Fibroblast of pulmonary artery (primary cell): ENCODE data around the gene PRKACA.

Experiments
- DNase-seq: peaks from one replicate; pipeline ENCODE4 v3.0.0-alpha.2; 2010; ENCODE audit warnings: low read depth
- H3K4me3 ChIP-seq: replicated peaks from 2 replicates; pipeline ENCODE4 v1.5.1; 2011; ENCODE audit warnings: low read depth, mild to moderate bottlenecking, control low read depth, low read length, moderate library complexity
- TF ChIP-seq, protein P1 (sequence below): IDR thresholded peaks from 2 replicates; pipeline ENCODE4 v1.5.1; 2011; ENCODE audit warnings: mild to moderate bottlenecking, control low read depth, low read length, inconsistent platforms; ENCODE audit errors: missing control alignments

The PRKACA gene

GRCh38 chr19:14122924-14123323 lies 5.4 kb upstream of the PRKACA start:
- DNase-seq = no peak
- H3K4me3 ChIP-seq = no peak overlapping the region
- TF ChIP-seq, protein P1, sequence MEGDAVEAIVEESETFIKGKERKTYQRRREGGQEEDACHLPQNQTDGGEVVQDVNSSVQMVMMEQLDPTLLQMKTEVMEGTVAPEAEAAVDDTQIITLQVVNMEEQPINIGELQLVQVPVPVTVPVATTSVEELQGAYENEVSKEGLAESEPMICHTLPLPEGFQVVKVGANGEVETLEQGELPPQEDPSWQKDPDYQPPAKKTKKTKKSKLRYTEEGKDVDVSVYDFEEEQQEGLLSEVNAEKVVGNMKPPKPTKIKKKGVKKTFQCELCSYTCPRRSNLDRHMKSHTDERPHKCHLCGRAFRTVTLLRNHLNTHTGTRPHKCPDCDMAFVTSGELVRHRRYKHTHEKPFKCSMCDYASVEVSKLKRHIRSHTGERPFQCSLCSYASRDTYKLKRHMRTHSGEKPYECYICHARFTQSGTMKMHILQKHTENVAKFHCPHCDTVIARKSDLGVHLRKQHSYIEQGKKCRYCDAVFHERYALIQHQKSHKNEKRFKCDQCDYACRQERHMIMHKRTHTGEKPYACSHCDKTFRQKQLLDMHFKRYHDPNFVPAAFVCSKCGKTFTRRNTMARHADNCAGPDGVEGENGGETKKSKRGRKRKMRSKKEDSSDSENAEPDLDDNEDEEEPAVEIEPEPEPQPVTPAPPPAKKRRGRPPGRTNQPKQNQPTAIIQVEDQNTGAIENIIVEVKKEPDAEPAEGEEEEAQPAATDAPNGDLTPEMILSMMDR = no peak

DNA sequence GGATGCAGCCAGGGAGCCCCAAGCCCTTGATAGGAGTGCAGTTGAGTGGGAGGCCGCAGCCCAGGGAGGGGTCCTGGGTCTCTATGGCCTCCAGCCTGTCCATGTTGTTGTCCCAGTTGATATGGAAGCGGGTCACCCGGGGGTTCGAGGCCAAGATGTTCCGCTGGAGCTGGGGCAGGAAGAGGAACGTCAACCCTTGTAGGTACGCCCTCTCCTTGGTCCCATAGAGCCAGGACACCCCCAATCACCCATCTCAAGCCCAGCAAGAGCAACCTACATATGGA lies 2.9 kb upstream of the PRKACA start:
- DNase-seq = no peak
- H3K4me3 ChIP-seq = no peak overlapping the region
- TF ChIP-seq, protein P1 = no peak

- DNase-seq = no peak
- TF ChIP-seq, protein P1 = no peak
- no peak overlapping the region for H3K4me3 ChIP-seq
Observed at GRCh38 chr19:14119644-14120496, 2.3 kb upstream of the PRKACA start.

DNA sequence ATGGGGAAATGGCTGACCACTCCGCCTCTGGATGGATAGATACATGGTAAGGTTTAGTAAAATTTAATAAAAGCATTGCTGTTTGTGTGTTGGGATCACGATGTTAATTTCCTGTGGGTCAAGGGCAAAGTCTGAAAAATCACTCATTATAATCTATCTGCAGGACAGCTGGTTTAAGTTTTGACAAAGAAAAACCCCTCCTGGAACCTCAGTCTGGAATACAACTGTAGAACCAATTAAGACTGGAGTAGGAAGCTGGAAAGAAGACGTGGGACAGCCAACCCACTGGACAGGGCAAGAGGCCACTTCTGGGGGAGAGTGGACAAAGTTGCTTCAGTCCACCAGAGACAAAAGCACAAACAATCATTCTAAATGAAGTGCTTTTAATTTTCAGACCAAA lies 1.6 kb upstream of the PRKACA start:
- DNase-seq = no peak
- TF ChIP-seq, protein P1 = no peak
- H3K4me3 ChIP-seq = peak overlapping the region; percentile 54

DNA sequence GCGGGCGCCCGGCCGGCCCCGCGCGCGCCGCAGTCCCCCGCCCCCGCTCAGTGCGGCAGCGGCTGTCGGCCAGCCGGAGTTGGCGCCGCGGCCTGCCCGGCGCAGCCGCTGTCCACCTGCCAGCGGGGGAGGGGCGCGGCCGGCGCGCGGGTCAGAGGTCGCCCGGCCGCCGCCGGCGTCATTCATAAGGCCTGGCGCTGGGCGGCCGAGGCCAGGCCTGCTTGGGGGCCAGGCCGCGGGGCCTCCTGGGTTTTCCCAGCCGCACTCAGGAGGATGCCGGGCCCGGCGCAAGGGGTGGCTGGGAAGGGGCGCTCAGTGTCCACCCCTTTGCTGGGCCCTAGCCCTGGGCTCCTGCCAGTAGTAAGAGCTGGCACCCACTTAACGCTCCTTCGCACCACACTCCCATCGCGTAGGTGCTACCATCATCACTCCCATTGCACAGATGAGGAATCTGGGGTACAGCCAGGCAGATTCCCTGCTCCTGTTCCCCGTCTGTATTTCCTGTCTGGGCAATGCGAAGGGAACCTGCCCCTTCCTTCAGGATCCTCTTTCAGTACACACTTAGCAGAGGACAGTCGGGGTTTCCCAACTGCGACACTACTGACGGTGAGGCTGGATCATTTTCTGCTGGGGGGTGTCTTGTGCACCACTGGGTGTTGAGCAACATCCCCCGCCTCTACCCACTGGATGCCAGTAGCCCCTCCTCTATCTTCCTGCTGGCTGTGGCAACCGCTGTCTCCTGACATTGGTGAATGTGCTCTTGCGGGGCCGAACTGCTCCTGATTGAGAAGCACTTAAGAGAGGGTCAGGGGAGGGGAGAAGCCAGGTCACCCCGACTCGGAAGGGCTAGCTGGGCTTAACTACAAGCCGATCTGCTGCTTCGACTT lies 846 bp upstream of the PRKACA start:
- peak; percentile 79 for DNase-seq
- TF ChIP-seq, protein P1 = no peak
- H3K4me3 ChIP-seq = peak overlapping the region; percentile 54

DNA sequence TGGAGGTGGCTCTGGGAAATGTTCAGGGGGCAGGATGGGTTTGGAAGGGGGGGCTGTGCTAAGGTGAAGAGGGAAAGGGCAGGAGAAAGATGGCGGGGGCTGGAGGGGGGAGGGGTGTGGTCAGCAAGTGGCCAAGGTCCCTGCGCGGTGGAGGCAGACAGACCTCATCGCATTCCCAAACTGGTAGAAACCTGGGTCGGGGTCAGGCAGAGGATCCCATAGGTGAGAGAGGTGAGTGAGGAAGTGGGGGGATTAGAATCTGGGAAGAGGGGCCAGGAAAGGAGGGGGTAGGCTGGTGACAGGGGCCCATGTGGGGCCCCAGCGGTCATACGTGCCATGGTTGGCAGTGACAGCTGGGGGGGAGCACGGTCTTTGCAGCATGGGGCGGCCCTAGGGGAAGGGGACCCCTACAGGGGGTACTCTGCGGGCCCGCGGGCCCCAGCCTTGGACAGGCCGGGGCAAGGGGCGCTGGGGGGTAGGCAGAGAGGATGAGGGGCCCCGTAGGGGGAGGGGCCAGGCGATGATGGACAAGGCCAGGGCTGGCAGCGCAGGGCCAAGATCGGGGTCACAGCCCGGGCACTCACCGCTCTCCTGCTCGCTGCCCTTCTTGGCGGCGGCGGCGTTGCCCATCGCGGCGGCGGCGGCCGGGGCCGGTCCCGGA lies 514 bp downstream of the PRKACA start:
- no peak for DNase-seq
- TF ChIP-seq, protein P1 = no peak
- H3K4me3 ChIP-seq = peak overlapping the region; percentile 81
